ENCODE results near the gene FAM24B.
"Not testable (repeated sequence)": the region's sequence is repeated elsewhere in the genome, so short reads cannot be mapped to it uniquely, and the experiment has no call there.

The FAM24B gene

GRCh38 chr10:122858042-122858441 is 21.3 kb downstream of the FAM24B start:
- not testable (repeated sequence) for DNase-seq

GRCh38 chr10:122856902-122857301 is 22.5 kb downstream of the FAM24B start:
- no peak for DNase-seq

GRCh38 chr10:122855745-122856144 is 23.6 kb downstream of the FAM24B start:
- DNase-seq: no peak

GRCh38 chr10:122854648-122855047 is 24.7 kb downstream of the FAM24B start:
- no peak for DNase-seq

DNA sequence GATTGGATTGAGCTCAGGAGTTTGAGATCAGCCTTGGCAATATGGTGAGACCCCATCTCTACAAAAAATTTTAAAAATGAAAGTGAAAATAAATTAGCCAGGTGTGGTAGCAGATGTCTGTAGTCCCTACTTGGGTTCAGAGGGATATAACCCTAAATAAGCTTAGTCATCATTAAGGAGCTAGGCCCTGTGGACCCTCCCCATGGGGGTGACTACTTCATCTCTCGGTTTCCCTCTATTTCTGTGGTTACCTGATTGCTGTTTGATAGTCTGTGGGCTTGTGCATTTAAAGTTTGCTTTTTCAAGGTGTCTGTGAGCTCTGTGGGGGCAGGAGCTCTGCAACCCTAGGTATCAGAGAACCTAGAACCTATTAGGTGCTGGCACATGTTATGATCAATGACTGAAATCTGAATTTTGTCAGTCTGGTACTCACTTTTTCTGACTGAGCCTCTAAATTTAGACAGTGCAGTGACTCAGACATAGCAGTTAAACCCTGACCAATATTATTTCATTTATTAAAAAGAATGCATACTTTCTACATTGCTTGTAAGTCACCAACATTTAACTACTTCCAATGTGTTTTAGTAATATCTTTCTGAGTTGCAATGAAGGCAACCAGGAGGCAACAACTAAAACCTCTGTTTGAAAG is 25.6 kb downstream of the FAM24B start:
- no peak for DNase-seq

DNA sequence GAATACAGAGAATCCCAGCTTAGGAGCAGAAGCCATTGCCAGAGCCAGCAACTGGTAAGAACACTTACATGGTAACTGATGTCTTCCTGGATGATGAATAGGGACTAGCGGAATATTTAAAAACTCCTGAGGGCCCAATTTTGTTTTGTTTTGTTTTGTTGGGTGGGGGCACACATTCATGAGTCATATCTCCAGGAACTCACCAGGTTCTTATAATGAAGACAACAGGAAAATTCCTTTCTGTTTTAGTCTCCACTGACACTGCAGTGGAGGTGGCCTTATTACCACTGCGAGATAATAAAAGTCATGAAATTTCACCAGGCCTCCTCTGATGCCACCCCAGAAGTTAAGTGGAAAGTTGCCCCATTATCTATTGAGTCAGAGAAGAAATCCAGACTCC is 27.1 kb downstream of the FAM24B start:
- DNase-seq: no peak

DNA sequence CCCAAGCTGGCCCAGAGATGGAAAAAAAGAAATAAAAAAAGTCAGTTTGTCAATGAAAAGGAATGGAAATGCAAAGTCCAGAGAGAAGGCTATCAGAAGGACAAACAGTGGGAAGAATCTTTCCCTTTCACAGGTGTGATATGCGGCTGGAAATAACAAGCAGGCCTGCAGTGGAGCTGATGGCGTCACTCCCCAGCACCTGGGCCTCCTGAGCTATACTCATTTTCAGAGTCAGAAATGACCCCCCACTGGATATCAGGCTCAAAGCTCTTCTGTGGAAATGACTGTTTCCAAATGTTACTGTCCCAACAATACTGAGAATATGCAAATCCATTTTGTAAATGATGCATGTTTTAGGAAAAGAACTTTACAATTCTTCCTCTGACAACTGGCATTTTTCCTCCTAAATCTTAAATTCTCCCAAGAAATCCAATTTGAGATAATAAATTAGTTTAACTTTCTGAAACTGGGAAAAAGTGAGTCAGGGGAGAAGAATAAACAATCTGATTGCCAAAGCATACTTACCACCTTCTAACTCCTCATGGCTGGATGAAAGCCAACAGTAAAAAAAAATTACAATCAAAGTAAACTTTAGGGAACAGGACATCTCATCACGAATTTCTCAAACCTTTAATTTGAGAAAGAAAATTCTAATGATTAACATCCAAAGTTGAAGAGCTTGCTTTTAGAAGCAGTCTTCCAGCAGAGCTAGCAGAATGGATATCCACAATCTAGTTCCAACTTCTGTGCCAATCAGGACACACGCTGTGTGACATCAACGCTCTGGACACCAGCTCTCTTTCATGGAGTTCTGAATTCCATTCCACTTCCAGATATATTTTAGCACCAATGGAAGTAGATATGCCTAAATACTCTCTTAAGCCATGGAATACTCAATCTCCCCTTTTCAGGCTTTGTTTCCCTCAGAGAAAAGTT is 28.4 kb downstream of the FAM24B start:
- DNase-seq: no peak

DNA sequence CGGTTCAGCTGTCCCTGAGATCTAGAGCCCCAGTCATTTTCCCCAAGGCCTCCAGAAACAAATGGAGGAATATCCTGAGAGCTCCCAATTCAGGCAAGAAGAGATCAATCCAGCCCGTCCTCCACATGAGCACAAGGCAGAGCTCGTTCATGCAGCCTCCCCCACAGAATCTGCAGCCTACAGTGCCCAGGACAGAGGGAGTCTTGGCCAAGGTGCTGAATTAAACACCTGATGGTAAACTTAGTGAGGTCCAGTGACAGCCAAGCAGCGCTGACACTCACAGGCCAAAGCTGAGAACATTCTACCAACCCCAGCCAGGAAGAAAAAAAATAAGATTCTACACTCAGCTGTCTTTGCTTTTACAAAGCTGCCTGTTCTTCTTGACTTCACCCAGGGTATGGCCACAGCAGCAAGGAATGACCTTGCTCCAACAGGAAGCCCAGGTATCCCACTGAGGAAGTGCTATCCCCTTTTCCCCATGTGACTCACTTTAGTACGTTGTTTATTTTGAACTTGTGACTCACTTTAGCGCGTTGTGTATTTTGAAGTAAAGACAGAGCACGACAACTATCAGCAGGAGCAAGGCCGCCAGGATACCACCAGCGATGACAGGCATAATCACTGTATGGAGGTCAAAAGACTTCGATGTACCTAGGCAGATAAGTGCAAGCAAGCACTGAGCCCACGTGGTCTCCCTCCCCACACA is 29.3 kb downstream of the FAM24B start:
- no peak for DNase-seq

DNA sequence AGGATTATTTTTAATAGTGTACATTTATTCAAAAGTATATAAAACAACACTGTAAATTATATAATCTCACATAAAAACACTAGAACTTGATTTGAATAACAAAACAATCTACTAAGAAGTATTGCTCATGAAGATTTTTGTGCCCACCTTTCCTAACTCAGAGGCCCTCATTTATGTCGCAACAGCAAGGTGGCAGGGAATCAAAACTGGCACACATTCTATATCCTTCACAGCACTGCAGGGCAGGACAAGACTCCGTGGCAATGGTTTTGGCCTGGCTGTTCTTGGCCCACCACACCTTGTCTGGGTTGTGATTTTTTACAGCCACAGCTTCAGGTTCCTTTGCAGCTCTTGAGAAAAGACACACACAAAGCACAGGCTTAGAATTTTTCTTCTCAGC is 30.3 kb downstream of the FAM24B start:
- DNase-seq: no peak

GRCh38 chr10:122847782-122848604 is 31.4 kb downstream of the FAM24B start:
- DNase-seq: no peak

GRCh38 chr10:122845783-122846332 is 33.5 kb downstream of the FAM24B start, which contains the start of gene CUZD1:
Gene CUZD1 (minus strand): TSS chr10:122845857. CDS start chr10:122845843, 14 bp downstream.
- DNase-seq: no peak

DNA sequence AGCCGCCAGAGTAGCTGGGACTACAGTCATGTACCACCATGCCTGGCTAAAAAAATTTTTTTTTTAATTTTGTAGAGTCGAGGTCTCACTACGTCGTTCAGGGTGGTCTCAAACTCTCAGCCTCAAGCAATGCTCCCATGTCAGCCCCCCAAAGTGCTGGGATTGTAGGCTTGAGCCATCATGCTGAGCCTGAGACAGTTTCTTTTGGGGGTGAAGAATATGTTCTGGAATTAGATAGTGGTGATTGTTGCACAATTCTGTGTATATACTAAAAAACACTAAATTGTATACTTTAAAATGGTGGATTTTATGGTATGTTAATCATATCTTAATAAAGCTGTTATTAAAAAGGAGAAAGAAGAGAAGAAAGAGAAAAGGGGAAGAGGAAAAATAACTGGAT is 35.2 kb downstream of the FAM24B start:
- DNase-seq: no peak

GRCh38 chr10:122841569-122841968 is 37.8 kb downstream of the FAM24B start:
- DNase-seq: no peak

GRCh38 chr10:122839505-122839904 is 39.9 kb downstream of the FAM24B start:
- DNase-seq: no peak

DNA sequence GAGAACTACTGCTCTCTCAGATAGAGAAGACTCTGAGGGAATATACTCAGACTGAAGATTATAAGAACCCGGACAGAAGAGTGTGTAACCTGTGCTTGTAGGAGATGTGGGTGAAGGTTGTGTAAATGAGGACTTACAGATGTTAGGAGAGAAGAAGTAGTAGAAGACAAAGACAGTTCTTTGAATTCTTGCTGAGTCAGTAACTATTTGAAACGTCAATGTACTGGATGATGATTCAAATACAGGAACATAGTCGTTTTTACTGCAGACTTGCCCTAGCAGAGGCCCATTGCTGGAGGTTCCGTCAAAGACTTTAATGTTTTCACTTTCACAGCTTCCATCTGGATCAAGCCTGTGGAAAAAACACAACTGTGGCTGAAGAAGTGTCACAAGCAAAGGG is 40.5 kb downstream of the FAM24B start:
- DNase-seq: no peak

- no peak for DNase-seq
Measured at GRCh38 chr10:122835908-122836307, 43.5 kb downstream of the FAM24B start.

- no peak for DNase-seq
Measured at GRCh38 chr10:122830965-122831353, 48.4 kb downstream of the FAM24B start.

DNA sequence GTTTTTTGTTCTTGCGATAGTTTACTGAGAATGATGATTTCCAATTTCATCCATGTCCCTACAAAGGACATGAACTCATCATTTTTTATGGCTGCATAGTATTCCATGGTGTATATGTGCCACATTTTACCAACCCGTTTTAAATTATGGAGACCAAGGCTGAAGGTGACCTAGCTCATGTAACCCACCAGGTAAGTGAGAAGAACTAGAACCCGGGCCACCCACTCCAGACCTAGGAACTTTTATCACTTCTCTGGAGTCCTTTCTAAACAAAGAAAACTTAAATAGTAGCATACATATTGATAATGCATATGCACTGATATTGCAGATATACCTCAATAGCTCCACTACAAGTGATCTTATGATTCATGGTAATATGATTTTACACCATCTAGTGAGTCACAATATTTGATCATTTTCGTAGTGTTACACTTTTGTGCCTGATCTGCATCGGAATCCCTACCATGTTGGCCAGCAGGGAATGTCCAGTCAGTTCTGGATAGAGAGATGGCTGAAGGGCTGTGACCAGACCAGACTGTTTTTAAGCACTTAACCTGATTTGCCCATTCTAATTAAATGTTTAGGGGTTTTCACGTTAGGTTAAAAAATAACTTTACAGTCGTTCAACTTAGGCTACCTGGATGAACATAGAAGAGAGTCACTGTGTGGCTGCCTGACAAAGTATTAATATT is 49.0 kb downstream of the FAM24B start:
- DNase-seq: no peak

DNA sequence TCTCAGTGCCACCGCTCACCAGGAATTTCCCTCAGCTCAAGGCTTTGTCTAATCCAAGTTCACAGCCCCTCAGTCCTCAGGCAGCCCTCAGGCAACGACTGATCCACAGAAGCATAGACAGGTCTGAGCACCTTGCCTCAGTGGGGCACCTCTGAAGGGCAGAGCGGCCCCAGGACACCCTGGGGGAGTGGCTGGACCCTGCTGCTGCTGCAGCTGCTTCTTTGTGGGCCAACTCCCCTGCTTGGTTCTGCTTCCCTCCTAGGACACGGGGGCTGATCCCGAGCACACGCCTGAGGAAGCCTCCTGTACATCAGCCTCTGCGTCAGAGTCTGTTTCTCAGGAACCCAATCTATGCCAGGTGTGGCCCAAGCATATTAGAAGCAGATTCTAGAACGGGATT is 49.9 kb downstream of the FAM24B start:
- DNase-seq: no peak

GRCh38 chr10:122828716-122829255 is 50.6 kb downstream of the FAM24B start:
- DNase-seq: no peak

DNA sequence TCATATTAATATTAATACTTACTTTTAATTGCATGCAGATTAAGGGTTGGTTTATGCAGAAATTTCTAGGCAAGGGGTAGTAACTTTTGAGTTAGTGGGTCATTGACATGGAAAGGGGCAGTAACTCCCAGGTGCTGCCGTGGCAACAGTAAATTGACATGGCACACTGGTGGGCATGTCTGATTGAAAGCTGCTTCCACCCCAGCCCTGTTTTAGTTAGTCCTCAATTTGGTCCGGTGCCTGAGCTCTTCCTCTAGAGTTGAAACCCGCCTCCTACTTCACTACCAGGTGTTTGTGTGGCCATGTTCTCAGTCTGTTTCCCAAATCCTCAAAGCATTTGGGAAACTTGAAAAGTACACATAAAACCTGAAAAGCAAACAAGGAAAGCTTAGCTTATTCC is 52.1 kb downstream of the FAM24B start:
- DNase-seq: no peak
